Loucy (cell line): ENCODE results near the gene SKAP2.

Experiments used
- H2AFZ ChIP-seq: fragments of 200-600 bp; sonication (generic); 2 replicates; pipeline ENCODE4 v1.6.0; 2016; ENCODE audit warnings: antibody characterized with exemption, mild to moderate bottlenecking, low read length, moderate library complexity
- H3F3A ChIP-seq: fragments of 200-600 bp; 2 replicates; pipeline ENCODE4 v1.6.0; 2016; ENCODE audit warnings: antibody characterized with exemption, low read depth, mild to moderate bottlenecking
- H3K27me3 ChIP-seq: fragments of 200-600 bp; sonication (generic); 2 replicates; pipeline ENCODE4 v1.6.1; 2014; ENCODE audit warnings: low read length, mild to moderate bottlenecking; ENCODE audit not compliant: insufficient read depth, poor library complexity, severe bottlenecking
- H3K36me3 ChIP-seq: fragments of 200-600 bp; sonication (generic); 2 replicates; pipeline ENCODE4 v1.6.1; 2016; ENCODE audit warnings: low read length; ENCODE audit not compliant: insufficient read depth
- H3K4me1 ChIP-seq: fragments of 200-600 bp; sonication (generic); 2 replicates; pipeline ENCODE4 v1.5.1; 2014; ENCODE audit warnings: low read length, mild to moderate bottlenecking; ENCODE audit not compliant: insufficient read depth, poor library complexity, severe bottlenecking
- H3K4me2 ChIP-seq: fragments of 200-600 bp; sonication (generic); 2 replicates; pipeline ENCODE4 v1.6.0; 2014; ENCODE audit warnings: antibody characterized with exemption, low read length, low read depth, mild to moderate bottlenecking; ENCODE audit not compliant: poor library complexity, severe bottlenecking
- H3K4me3 ChIP-seq: fragments of 200-600 bp; sonication (generic); 2 replicates; pipeline ENCODE4 v1.5.1; 2014; ENCODE audit warnings: low read length, mild to moderate bottlenecking, mixed read lengths; ENCODE audit not compliant: poor library complexity, severe bottlenecking
- H3K79me2 ChIP-seq: fragments of 200-600 bp; sonication (generic); 2 replicates; pipeline ENCODE4 v1.6.1; 2014; ENCODE audit warnings: low read length; ENCODE audit not compliant: insufficient read depth
- H3K9ac ChIP-seq: fragments of 200-600 bp; sonication (generic); 2 replicates; pipeline ENCODE4 v1.6.0; 2014; ENCODE audit warnings: mild to moderate bottlenecking, low read depth, low read length, moderate library complexity; ENCODE audit not compliant: poor library complexity, severe bottlenecking
- H3K9me2 ChIP-seq: fragments of 200-600 bp; sonication (generic); replicated peaks from 2 replicates; pipeline ENCODE4 v1.6.1; 2016; ENCODE audit warnings: low read depth, low read length, mixed read lengths
- H3K9me3 ChIP-seq: fragments of 200-600 bp; sonication (generic); 2 replicates; pipeline ENCODE4 v1.6.1; 2014; ENCODE audit warnings: mild to moderate bottlenecking, antibody characterized with exemption, low read length, low read depth; ENCODE audit not compliant: insufficient read depth
- H4K20me1 ChIP-seq: fragments of 200-600 bp; sonication (generic); 2 replicates; pipeline ENCODE4 v1.6.0; 2014; ENCODE audit warnings: antibody characterized with exemption, low read length, mild to moderate bottlenecking; ENCODE audit not compliant: insufficient read depth, poor library complexity, severe bottlenecking
- CTCF ChIP-seq: fragments of 200-600 bp; sonication (generic); conservative IDR thresholded peaks from 2 replicates; pipeline ENCODE4 v1.5.1; 2014; ENCODE audit warnings: mild to moderate bottlenecking, antibody characterized with exemption, low read length
- EZH2phosphoT487 ChIP-seq: fragments of 200-600 bp; IDR thresholded peaks from 2 replicates; pipeline ENCODE4 v1.6.1; 2018; ENCODE audit warnings: antibody characterized with exemption, mild to moderate bottlenecking, moderate library complexity, borderline replicate concordance

SKAP2 gene

GRCh38 chr7:26638140-26638539, 226.2 kb downstream of the SKAP2 start:
- no peaks in the 10 kb centered on the region for H3K79me2 ChIP-seq

GRCh38 chr7:26637610-26638009, 226.8 kb downstream of the SKAP2 start:
- Histone ChIP-seq H3K9ac (no peak overlapping the region), H3F3A (no peaks in the 10 kb centered on the region), H4K20me1 (no peaks in the 10 kb centered on the region), H3K9me3 (no peaks in the 10 kb centered on the region), H3K9me2 (no peaks in the 10 kb centered on the region), H3K36me3 (no peaks in the 10 kb centered on the region), H3K4me3 (no peak overlapping the region), H3K79me2 (no peaks in the 10 kb centered on the region), H3K27me3 (no peaks in the 10 kb centered on the region), H3K4me1 (no peaks in the 10 kb centered on the region), H2AFZ (no peak overlapping the region), H3K4me2 (no peak overlapping the region)
- TF ChIP-seq CTCF (no peak), EZH2phosphoT487 (no peak)

More at GRCh38 chr7:26638140-26638539, 226.2 kb downstream of the SKAP2 start:
- H3K9ac ChIP-seq = no peak overlapping the region
- no peaks in the 10 kb centered on the region for H3K4me1 ChIP-seq
- H3K27me3 ChIP-seq = no peaks in the 10 kb centered on the region
- no peaks in the 10 kb centered on the region for H3F3A ChIP-seq
- no peaks in the 10 kb centered on the region for H3K9me2 ChIP-seq
- no peaks in the 10 kb centered on the region for H3K36me3 ChIP-seq
- no peak overlapping the region for H2AFZ ChIP-seq
- H4K20me1 ChIP-seq = no peaks in the 10 kb centered on the region
- no peaks in the 10 kb centered on the region for H3K9me3 ChIP-seq
- TF ChIP-seq CTCF = no peak
- TF ChIP-seq EZH2phosphoT487 = no peak
- no peak overlapping the region for H3K4me3 ChIP-seq
- H3K4me2 ChIP-seq = no peak overlapping the region

GRCh38 chr7:26636808-26637207, 227.6 kb downstream of the SKAP2 start:
- H3K4me2 ChIP-seq = no peak overlapping the region
- no peaks in the 10 kb centered on the region for H3K36me3 ChIP-seq
- no peaks in the 10 kb centered on the region for H3K9me2 ChIP-seq
- no peak overlapping the region for H2AFZ ChIP-seq
- H3K4me3 ChIP-seq = no peak overlapping the region
- no peaks in the 10 kb centered on the region for H4K20me1 ChIP-seq
- H3K9ac ChIP-seq = no peak overlapping the region
- no peaks in the 10 kb centered on the region for H3K27me3 ChIP-seq
- H3K9me3 ChIP-seq = no peaks in the 10 kb centered on the region
- H3K79me2 ChIP-seq = no peaks in the 10 kb centered on the region
- H3K4me1 ChIP-seq = no peaks in the 10 kb centered on the region
- H3F3A ChIP-seq = no peaks in the 10 kb centered on the region
- TF ChIP-seq CTCF (no peak), EZH2phosphoT487 (no peak)
